Measurements from ENCODE around the gene SESN1. TPM values are rescaled to one million over a fixed set of nuclear protein-coding genes. Genes with fewer than 3 reads are reported as not detected.
A peak's percentile ranks its signal among the peaks of the same experiment; 100 is the strongest.

The SESN1 gene
- total RNA-seq, 4 donors from 2014 or later = 50.8 to 80.5 (median 78.0) TPM

DNA sequence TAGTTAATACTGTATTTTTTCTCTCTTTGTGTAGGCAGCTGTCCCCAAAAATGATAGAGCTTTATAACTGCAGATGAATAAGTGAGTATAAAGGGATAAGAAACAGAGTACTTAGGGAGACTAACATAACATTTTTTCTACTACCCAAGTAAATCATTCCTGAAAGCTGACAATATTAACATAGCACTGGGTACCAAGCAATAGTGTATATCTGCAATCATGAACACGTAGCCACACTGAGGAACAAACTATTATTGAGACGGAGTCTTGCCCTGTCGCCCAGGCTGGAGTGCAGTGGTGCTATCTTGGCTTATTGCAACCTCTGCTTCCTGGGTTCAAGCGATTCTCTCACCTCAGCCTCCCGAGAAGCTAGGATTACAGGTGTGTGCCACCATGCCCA, 105.9 kb downstream of the SESN1 start:
- peak overlapping the region in 3 of 4 donors; percentile 31 to 56 (median 34) for H3K27ac ChIP-seq
- peaks cover 0 to 15% (median 0%) of the 10 kb centered on the region in 3 donors for H3K4me1 ChIP-seq
- TF ChIP-seq POLR2AphosphoS5 (IDR thresholded peaks at IDR 0.05) (no peak), EP300 (IDR thresholded peaks at IDR 0.05) (no peak), POLR2A (IDR thresholded peaks at IDR 0.05) (no peak)
- TF ChIP-seq, protein P1, sequence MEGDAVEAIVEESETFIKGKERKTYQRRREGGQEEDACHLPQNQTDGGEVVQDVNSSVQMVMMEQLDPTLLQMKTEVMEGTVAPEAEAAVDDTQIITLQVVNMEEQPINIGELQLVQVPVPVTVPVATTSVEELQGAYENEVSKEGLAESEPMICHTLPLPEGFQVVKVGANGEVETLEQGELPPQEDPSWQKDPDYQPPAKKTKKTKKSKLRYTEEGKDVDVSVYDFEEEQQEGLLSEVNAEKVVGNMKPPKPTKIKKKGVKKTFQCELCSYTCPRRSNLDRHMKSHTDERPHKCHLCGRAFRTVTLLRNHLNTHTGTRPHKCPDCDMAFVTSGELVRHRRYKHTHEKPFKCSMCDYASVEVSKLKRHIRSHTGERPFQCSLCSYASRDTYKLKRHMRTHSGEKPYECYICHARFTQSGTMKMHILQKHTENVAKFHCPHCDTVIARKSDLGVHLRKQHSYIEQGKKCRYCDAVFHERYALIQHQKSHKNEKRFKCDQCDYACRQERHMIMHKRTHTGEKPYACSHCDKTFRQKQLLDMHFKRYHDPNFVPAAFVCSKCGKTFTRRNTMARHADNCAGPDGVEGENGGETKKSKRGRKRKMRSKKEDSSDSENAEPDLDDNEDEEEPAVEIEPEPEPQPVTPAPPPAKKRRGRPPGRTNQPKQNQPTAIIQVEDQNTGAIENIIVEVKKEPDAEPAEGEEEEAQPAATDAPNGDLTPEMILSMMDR (IDR thresholded peaks at IDR 0.05) = no peak
- H3K27me3 ChIP-seq = no peaks in the 10 kb centered on the region
- H3K4me3 ChIP-seq = no peak overlapping the region
- peaks cover 6 to 100% of the 10 kb centered on the region in 2 donors for H3K36me3 ChIP-seq
- WGBS, 2 donors (ENCODE audit: low coverage in 1 of 2) = 63 to 73% methylated on average over 5 of the region's 5 CpGs
- ATAC-seq = no peak
- no peaks in the 10 kb centered on the region for H3K9me3 ChIP-seq

- H3K27ac ChIP-seq = peak overlapping the region in 3 of 4 donors; percentile 1 to 56 (median 1)
- 46 to 74% methylated on average over 3 of the region's 3 CpGs for WGBS, 2 donors (ENCODE audit: low coverage in 1 of 2)
- H3K4me1 ChIP-seq = peaks cover 0 to 15% (median 0%) of the 10 kb centered on the region in 3 donors
- H3K4me3 ChIP-seq = no peak overlapping the region
- TF ChIP-seq POLR2A (IDR thresholded peaks at IDR 0.05) (no peak), POLR2AphosphoS5 (IDR thresholded peaks at IDR 0.05) (no peak), EP300 (IDR thresholded peaks at IDR 0.05) (no peak)
- TF ChIP-seq, protein P1 (IDR thresholded peaks at IDR 0.05) = no peak
- no peaks in the 10 kb centered on the region for H3K27me3 ChIP-seq
- peaks cover 6 to 97% of the 10 kb centered on the region in 2 donors for H3K36me3 ChIP-seq
- no peak for ATAC-seq
- H3K9me3 ChIP-seq = no peaks in the 10 kb centered on the region
Observed at GRCh38 chr6:108988296-108988695, 106.3 kb downstream of the SESN1 start.

DNA sequence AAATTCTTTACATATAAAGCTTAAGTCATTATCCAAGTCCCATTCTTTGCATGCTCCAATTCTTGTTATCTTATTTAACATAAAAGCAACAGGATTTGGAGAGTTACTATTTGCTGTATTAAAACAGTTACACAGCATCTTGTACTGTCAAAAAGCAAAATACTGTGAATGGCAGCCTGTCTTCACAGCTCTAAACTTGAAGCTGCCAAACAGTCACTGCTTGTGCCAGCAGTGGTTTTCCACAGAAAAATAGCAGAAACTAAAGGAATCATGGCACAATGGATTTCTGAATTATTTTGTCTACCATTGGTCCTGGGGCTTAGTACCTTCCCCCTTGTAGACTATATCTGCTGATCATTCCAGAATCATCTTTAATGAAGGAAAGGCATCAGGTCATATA, 107.5 kb downstream of the SESN1 start:
- H3K9me3 ChIP-seq = no peaks in the 10 kb centered on the region
- H3K27ac ChIP-seq = no peak overlapping the region
- H3K36me3 ChIP-seq = peaks cover 6 to 86% of the 10 kb centered on the region in 2 donors
- no peaks in the 10 kb centered on the region for H3K27me3 ChIP-seq
- no peak overlapping the region for H3K4me3 ChIP-seq
- ATAC-seq = no peak
- TF ChIP-seq, protein P1 (IDR thresholded peaks at IDR 0.05) = no peak
- TF ChIP-seq EP300 (IDR thresholded peaks at IDR 0.05) = no peak
- no peak for TF ChIP-seq POLR2A (IDR thresholded peaks at IDR 0.05)
- TF ChIP-seq POLR2AphosphoS5 (IDR thresholded peaks at IDR 0.05) = no peak
- H3K4me1 ChIP-seq = peaks cover 0 to 15% (median 0%) of the 10 kb centered on the region in 3 donors

DNA sequence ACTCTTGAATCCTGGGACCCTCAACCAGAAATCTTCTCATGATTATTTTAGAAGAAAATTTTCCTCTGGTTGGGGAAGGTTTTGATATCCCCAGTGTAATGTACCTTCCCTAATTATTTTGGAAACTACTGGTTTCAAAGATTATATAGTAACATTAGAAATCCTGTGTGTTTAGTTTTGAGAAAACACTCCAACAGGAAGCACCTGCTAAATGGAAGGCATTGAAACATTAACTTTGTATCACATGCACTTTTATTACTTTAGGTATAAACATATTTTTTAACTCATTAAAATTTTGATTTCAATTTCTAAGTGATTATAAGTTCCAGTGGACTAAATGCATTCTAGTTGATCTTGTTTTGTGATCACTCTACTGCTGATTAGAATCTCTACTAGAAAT, 109.3 kb downstream of the SESN1 start:
- TF ChIP-seq POLR2A (IDR thresholded peaks at IDR 0.05) (no peak), POLR2AphosphoS5 (IDR thresholded peaks at IDR 0.05) (no peak), EP300 (IDR thresholded peaks at IDR 0.05) (no peak)
- TF ChIP-seq, protein P1 (IDR thresholded peaks at IDR 0.05) = no peak
- ATAC-seq = no peak
- Histone ChIP-seq H3K36me3 (peaks cover 1 to 73% of the 10 kb centered on the region in 2 donors), H3K9me3 (no peaks in the 10 kb centered on the region), H3K27ac (no peak overlapping the region), H3K4me3 (no peak overlapping the region), H3K27me3 (no peaks in the 10 kb centered on the region), H3K4me1 (peaks cover 0 to 15% (median 0%) of the 10 kb centered on the region in 3 donors)

- no peak overlapping the region for H3K4me3 ChIP-seq
- whole genome bisulfite sequencing, 2 donors (ENCODE audit: low coverage in 1 of 2) = 78 to 93% methylated on average over 1 of the region's 1 CpG
- TF ChIP-seq POLR2AphosphoS5 (IDR thresholded peaks at IDR 0.05) (no peak), EP300 (IDR thresholded peaks at IDR 0.05) (no peak), POLR2A (IDR thresholded peaks at IDR 0.05) (no peak)
- TF ChIP-seq, protein P1 (IDR thresholded peaks at IDR 0.05) = no peak
- ATAC-seq = no peak
- peaks cover 0 to 5% (median 0%) of the 10 kb centered on the region in 3 donors for H3K4me1 ChIP-seq
- peaks cover 0 to 52% of the 10 kb centered on the region in 2 donors for H3K36me3 ChIP-seq
- H3K27ac ChIP-seq = no peak overlapping the region
- no peaks in the 10 kb centered on the region for H3K27me3 ChIP-seq
- no peaks in the 10 kb centered on the region for H3K9me3 ChIP-seq
Observed at GRCh38 chr6:108983151-108983550, 111.5 kb downstream of the SESN1 start.
